Esophagus squamous epithelium (tissue), 4 donors: ENCODE measurements around the gene DDX51.

Experiments used
- CTCF ChIP-seq, 6 experiments: fragments of 450-650 bp in 4 of 6; fragments of 200-600 bp in 2 of 6; sonication (generic) in 2 of 6; IDR thresholded peaks; one replicate each; pipeline ENCODE4 v1.5.1; 2016 to 2019; ENCODE audit warnings: antibody characterized with exemption in 6 of 6, mild to moderate bottlenecking in 4 of 6, moderate library complexity in 4 of 6
- POLR2A ChIP-seq, 4 donors: fragments of 450-650 bp; IDR thresholded peaks; one replicate each; pipeline ENCODE4 v1.6.1; 2017; ENCODE audit warnings: antibody characterized with exemption in 4 of 4, mild to moderate bottlenecking in 4 of 4, moderate library complexity in 3 of 4

DNA sequence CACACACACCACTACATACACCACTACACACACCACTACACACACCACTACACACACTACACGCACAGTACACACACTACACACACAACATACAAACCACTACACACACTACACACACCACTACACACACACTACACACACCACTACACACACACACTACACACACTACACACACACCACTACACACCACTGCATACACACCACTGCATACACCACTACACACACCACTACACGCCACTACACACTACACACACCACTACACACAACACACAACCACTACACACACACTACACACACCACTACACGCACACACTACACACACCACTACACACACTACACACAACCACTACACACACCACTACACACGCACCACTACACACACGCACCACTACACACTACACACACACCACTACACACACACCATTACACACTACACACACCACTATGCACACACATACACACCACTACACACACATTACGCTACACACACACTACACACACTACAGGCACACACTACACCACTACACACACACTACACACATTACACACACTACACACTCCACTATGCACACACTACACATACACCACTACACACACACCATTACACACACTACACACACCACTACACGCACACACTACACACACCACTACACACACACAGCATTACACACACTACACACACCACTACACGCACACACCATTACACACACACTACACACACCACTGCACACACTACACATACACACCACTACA, 12.6 kb upstream of the DDX51 start:
- no peak for TF ChIP-seq POLR2A (IDR thresholded peaks at IDR 0.05)
- TF ChIP-seq CTCF (IDR thresholded peaks at IDR 0.05): no peak
